Left lung (tissue), 10 donors: ENCODE data around the gene PGBD5. TPM values are rescaled to one million over a fixed set of nuclear protein-coding genes. Genes with fewer than 3 reads are reported as not detected.

Source experiments
- ATAC-seq: fragments of 200-7000 bp; cut with Tn5 transposase; one replicate; pipeline ENCODE4 v1.9.1; 2020; ENCODE audit warnings: moderate library complexity
- DNase-seq, 4 donors: peaks; one replicate each; pipeline ENCODE4 v3.0.0-alpha.2; 2013 to 2020
- H3K27ac ChIP-seq, 2 donors: fragments of 200-600 bp; sonication (generic) in 1 of 2; one replicate each; pipeline versions ENCODE4 v1.5.0 to v1.8.0; 2020 to 2021
- H3K27me3 ChIP-seq, 2 donors: fragments of 200-600 bp; sonication (generic) in 1 of 2; one replicate each; pipeline versions ENCODE4 v1.5.0 to v1.8.0; 2020 to 2021
- H3K36me3 ChIP-seq, 2 donors: fragments of 200-600 bp; sonication (generic) in 1 of 2; one replicate each; pipeline versions ENCODE4 v1.5.0 to v1.8.0; 2020 to 2021
- H3K4me1 ChIP-seq, 2 donors: fragments of 200-600 bp; one replicate each; pipeline ENCODE4 v1.8.0; 2021
- H3K4me3 ChIP-seq, 2 donors: fragments of 200-600 bp; sonication (generic) in 1 of 2; one replicate each; pipeline versions ENCODE4 v1.5.0 to v1.8.0; 2020 to 2021; ENCODE audit warnings: mild to moderate bottlenecking in 1 of 2
- H3K9me3 ChIP-seq, 2 donors: fragments of 200-600 bp; sonication (generic) in 1 of 2; one replicate each; pipeline versions ENCODE4 v1.5.0 to v1.8.0; 2020 to 2021
- intact Hi-C, 2 donors: fragments of 100-400 bp; cut with DNase I; formaldehyde crosslinking; loops; one replicate each; pipeline versions ENCODE4 v1.11.2 to v1.14.2; 2022
- polyA plus RNA-seq, 6 donors: library from polyadenylated mRNA; unstranded; fragments of 120-200 nt; gene quantifications; one replicate each; pipeline ENCODE4 v1.2.1, GENCODE V29; 2013; ENCODE audit not compliant: insufficient read length in 6 of 6
- total RNA-seq, 2 donors: library from RNA; stranded (reverse); fragmentation: NEBNext Ultra II Directional; extraction: Animal tissue kit (Norgen Biotek cat#: 25700); gene quantifications; one replicate each; pipeline ENCODE4 v1.2.1, GENCODE V29; 2021
- TF ChIP-seq, protein P1 (sequence below), 2 donors: fragments of 200-600 bp; sonication (generic) in 1 of 2; IDR thresholded peaks; one replicate each; pipeline versions ENCODE4 v1.5.0 to v1.8.0; 2021; ENCODE audit warnings: antibody characterized with exemption in 2 of 2
- donor health status: DM: no; HTN: yes; CAD: no.
- donor health status: DM: no; HTN: no; CAD: no.

The PGBD5 gene
- total and polyA plus RNA-seq, 8 donors: 2.3 to 10.1 (median 4.8) TPM

DNA sequence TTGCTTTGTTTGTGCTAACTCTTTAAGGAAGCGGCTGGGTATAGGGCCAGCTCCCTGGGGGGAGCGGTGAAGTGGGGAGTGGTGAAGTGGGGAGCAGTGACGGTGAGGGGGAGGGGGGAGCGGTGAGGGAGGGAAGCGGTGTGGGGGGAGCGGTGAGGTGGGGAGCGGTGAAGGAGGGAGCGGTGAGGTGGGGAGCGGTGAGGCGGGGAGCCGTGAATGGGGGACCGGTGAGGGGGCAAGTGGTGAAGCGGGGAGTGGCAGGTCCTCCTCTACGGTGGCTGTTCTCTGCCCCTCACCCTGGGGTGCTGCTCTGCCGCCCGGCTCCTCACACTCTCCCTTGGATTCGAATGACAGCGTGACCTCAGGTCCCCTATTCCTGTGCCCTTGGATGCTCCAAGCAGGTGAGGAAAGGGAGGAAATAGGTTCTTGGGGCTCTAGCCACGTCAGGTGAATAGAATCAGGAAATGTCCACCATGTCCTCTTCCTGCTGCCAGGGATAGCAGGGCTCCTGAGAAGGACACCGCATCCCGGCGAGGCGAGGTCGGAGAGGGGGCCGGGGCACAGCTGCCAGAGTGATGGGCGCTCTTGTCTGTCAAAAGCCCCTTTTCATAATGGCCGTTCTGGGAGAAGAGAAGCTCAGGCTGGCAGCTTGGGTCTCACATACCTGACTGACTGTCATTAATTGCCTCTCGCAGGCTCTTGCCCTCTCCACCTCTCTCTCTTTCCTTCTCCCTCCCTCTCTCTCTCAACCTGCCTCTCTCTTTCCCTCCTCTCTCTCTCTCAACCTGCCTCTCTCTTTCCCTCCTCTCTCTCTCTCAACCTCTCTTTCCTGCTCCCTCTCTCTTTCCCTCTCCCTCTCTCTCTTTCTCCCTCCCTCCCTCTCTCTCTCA lies 134.2 kb downstream of the PGBD5 start:
- no peaks in the 10 kb centered on the region for H3K36me3 ChIP-seq
- H3K27ac ChIP-seq: no peak overlapping the region
- no peaks in the 10 kb centered on the region for H3K4me1 ChIP-seq
- DNase-seq: peak in 1 of 4 donors; percentile 62
- intact Hi-C loops: no loop called here
- peaks cover 0 to 17% of the 10 kb centered on the region in 2 donors for H3K27me3 ChIP-seq
- H3K4me3 ChIP-seq: no peak overlapping the region
- H3K9me3 ChIP-seq: no peaks in the 10 kb centered on the region
- TF ChIP-seq, protein P1, sequence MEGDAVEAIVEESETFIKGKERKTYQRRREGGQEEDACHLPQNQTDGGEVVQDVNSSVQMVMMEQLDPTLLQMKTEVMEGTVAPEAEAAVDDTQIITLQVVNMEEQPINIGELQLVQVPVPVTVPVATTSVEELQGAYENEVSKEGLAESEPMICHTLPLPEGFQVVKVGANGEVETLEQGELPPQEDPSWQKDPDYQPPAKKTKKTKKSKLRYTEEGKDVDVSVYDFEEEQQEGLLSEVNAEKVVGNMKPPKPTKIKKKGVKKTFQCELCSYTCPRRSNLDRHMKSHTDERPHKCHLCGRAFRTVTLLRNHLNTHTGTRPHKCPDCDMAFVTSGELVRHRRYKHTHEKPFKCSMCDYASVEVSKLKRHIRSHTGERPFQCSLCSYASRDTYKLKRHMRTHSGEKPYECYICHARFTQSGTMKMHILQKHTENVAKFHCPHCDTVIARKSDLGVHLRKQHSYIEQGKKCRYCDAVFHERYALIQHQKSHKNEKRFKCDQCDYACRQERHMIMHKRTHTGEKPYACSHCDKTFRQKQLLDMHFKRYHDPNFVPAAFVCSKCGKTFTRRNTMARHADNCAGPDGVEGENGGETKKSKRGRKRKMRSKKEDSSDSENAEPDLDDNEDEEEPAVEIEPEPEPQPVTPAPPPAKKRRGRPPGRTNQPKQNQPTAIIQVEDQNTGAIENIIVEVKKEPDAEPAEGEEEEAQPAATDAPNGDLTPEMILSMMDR (IDR thresholded peaks at IDR 0.05): no peak
- no peak for ATAC-seq

DNA sequence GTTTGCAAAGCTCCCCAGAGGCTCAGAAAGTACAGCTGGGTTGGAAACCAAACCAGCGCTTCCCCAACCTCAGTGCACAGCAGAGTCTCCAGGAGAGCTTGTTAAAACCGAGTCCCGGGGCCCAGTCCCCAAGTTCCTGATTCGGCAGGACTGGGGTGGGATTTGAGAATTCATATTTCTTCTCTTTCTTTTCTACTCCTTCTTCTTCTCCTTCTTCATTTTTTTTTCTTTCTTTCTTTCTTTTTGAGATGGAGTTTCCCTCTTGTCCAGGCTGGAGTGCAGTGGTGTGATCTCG lies 136.8 kb downstream of the PGBD5 start:
- peak in 1 of 4 donors; percentile 19 for DNase-seq
- Histone ChIP-seq H3K4me1 (no peaks in the 10 kb centered on the region), H3K27me3 (peaks cover 0 to 17% of the 10 kb centered on the region in 2 donors), H3K9me3 (no peaks in the 10 kb centered on the region), H3K4me3 (no peak overlapping the region), H3K36me3 (no peaks in the 10 kb centered on the region), H3K27ac (no peak overlapping the region)
- TF ChIP-seq, protein P1 (IDR thresholded peaks at IDR 0.05): no peak
- intact Hi-C loops: no loop called here
- no peak for ATAC-seq

GRCh38 chr1:230288641-230289349 lies 137.3 kb downstream of the PGBD5 start:
- ATAC-seq: no peak
- intact Hi-C loops: no loop called here
- Histone ChIP-seq H3K4me3 (no peak overlapping the region), H3K27me3 (peaks cover 0 to 17% of the 10 kb centered on the region in 2 donors), H3K36me3 (no peaks in the 10 kb centered on the region), H3K9me3 (no peaks in the 10 kb centered on the region), H3K4me1 (no peaks in the 10 kb centered on the region), H3K27ac (no peak overlapping the region)
- peak in 2 of 4 donors; percentile 27 to 44 for DNase-seq
- TF ChIP-seq, protein P1 (IDR thresholded peaks at IDR 0.05): no peak

- H3K4me1 ChIP-seq: no peaks in the 10 kb centered on the region
- H3K27me3 ChIP-seq: peaks cover 0 to 11% of the 10 kb centered on the region in 2 donors
- TF ChIP-seq, protein P1 (IDR thresholded peaks at IDR 0.05): no peak
- intact Hi-C loops: no loop called here
- no peak overlapping the region for H3K27ac ChIP-seq
- peak in 2 of 4 donors; percentile 29 to 60 for DNase-seq
- peaks cover 0 to 9% of the 10 kb centered on the region in 2 donors for H3K36me3 ChIP-seq
- H3K9me3 ChIP-seq: no peaks in the 10 kb centered on the region
- ATAC-seq: no peak
- H3K4me3 ChIP-seq: no peak overlapping the region
These were observed 138.3 kb downstream of the PGBD5 start for GRCh38 chr1:230287674-230288315.

DNA sequence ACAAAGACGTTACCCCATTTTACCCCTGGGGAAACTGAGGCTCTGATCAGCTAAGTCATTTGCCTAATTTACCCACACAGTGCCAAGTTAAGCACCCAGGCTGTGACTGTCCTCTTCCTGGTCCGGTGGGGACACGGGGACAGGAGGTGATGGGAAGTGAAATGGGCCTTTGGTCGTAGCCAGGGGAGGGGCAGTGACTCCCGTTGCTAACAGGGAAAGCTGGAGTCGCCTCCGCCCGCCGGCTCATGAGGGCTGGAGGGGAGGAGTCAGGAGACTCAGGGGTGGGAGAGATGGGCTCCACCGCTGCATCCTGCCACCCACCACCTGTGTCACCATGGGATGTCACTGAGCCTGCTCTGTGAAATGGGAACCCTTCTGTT lies 139.3 kb downstream of the PGBD5 start:
- DNase-seq (peak in 2 of 4 donors; percentile 5 to 76), ATAC-seq (no peak)
- H3K27me3 ChIP-seq: peaks cover 0 to 2% of the 10 kb centered on the region in 2 donors
- H3K36me3 ChIP-seq: peaks cover 0 to 10% of the 10 kb centered on the region in 2 donors
- no peak overlapping the region for H3K4me3 ChIP-seq
- H3K4me1 ChIP-seq: no peaks in the 10 kb centered on the region
- TF ChIP-seq, protein P1 (IDR thresholded peaks at IDR 0.05): no peak
- intact Hi-C loops: no loop called here
- H3K9me3 ChIP-seq: no peaks in the 10 kb centered on the region
- H3K27ac ChIP-seq: no peak overlapping the region
